ENCODE results near the gene NDOR1. TPM values are rescaled to one million over a fixed set of nuclear protein-coding genes. Genes with fewer than 3 reads are reported as not detected.

NDOR1 gene
- total RNA-seq, 4 donors from 2014 or later = 5.6 to 6.6 (median 6.1) TPM

- ATAC-seq (ENCODE audit: low FRiP score) (no peak), DNase-seq (ENCODE audit: low spot score) (no peak)
- TF ChIP-seq CTCF (IDR thresholded peaks at IDR 0.05) = no peak
These were observed 45.5 kb upstream of the NDOR1 start for GRCh38 chr9:137160054-137160425.

- no peak for DNase-seq (ENCODE audit: low spot score)
- no peak for ATAC-seq (ENCODE audit: low FRiP score)
- no peak for TF ChIP-seq CTCF (IDR thresholded peaks at IDR 0.05)
These were observed 44.6 kb upstream of the NDOR1 start for GRCh38 chr9:137160716-137161557.

GRCh38 chr9:137161558-137162486 is 43.7 kb upstream of the NDOR1 start:
- ATAC-seq (ENCODE audit: low FRiP score) = no peak
- DNase-seq (ENCODE audit: low spot score) = no peak
- no peak for TF ChIP-seq CTCF (IDR thresholded peaks at IDR 0.05)

- TF ChIP-seq CTCF (IDR thresholded peaks at IDR 0.05) = no peak
- ATAC-seq (ENCODE audit: low FRiP score) (no peak), DNase-seq (ENCODE audit: low spot score) (no peak)
These were observed 42.8 kb upstream of the NDOR1 start for GRCh38 chr9:137162505-137163364.

GRCh38 chr9:137163365-137163715 is 42.2 kb upstream of the NDOR1 start:
- no peak for ATAC-seq (ENCODE audit: low FRiP score)
- no peak for TF ChIP-seq CTCF (IDR thresholded peaks at IDR 0.05)
- DNase-seq (ENCODE audit: low spot score) = no peak

- DNase-seq (ENCODE audit: low spot score) (no peak), ATAC-seq (ENCODE audit: low FRiP score) (no peak)
- no peak for TF ChIP-seq CTCF (IDR thresholded peaks at IDR 0.05)
These were observed 41.7 kb upstream of the NDOR1 start for GRCh38 chr9:137163805-137164204.
